Kidney epithelial cell (primary cell): ENCODE data around the gene BTBD2. TPM values are rescaled to one million over a fixed set of nuclear protein-coding genes. Genes with fewer than 3 reads are reported as not detected.

Experiments used
- DNase-seq: peaks from one replicate; pipeline ENCODE4 v3.0.0-alpha.2; 2010; ENCODE audit warnings: low read depth
- H3K27me3 ChIP-seq: 2 replicates; pipeline ENCODE4 v1.6.0; 2011; ENCODE audit warnings: low read length; ENCODE audit not compliant: control insufficient read depth, insufficient read depth
- H3K36me3 ChIP-seq: 2 replicates; pipeline ENCODE4 v1.5.1; 2011; ENCODE audit warnings: low read length; ENCODE audit not compliant: control insufficient read depth, insufficient read depth
- H3K4me3 ChIP-seq: 2 replicates; pipeline ENCODE4 v1.5.1; 2011; ENCODE audit warnings: low read depth, mild to moderate bottlenecking, control low read depth, low read length
- total RNA-seq: library from RNA; depleted of rRNA; stranded (reverse); fragments of >200 nt; gene quantifications from 2 replicates; pipeline ENCODE4 v1.2.3, GENCODE V29; 2015
- TF ChIP-seq, protein P1 (sequence below): IDR thresholded peaks from 2 replicates; pipeline ENCODE4 v1.5.1; 2011; ENCODE audit warnings: mild to moderate bottlenecking, moderate library complexity, low read length, control low read depth, inconsistent platforms; ENCODE audit not compliant: insufficient read depth, poor library complexity, severe bottlenecking

BTBD2 gene
- total RNA-seq, 1 donor from 2014 or later: 51.3 TPM

DNA sequence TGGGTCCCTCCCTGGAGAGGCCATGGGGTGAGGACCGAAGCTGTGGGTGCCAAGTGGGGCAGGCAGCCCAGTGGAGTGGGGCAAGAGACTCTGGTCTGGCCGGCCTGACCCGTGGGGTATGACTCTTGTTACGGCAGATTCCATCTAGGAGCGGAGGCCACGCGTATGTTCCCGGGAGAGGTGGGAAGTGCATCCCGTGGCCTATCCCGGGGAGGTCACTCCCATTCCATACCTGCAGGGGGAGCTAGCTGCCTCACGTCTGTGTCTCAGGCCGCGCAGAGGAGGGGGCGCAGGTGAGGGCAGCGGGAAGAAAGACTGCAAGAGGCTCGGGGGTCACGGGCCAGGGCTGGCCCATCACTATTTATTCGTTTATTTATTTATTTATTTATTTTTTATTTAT is 69.6 kb downstream of the BTBD2 start:
- no peak for DNase-seq
- no peaks in the 10 kb centered on the region for H3K27me3 ChIP-seq
- no peak overlapping the region for H3K4me3 ChIP-seq
- TF ChIP-seq, protein P1, sequence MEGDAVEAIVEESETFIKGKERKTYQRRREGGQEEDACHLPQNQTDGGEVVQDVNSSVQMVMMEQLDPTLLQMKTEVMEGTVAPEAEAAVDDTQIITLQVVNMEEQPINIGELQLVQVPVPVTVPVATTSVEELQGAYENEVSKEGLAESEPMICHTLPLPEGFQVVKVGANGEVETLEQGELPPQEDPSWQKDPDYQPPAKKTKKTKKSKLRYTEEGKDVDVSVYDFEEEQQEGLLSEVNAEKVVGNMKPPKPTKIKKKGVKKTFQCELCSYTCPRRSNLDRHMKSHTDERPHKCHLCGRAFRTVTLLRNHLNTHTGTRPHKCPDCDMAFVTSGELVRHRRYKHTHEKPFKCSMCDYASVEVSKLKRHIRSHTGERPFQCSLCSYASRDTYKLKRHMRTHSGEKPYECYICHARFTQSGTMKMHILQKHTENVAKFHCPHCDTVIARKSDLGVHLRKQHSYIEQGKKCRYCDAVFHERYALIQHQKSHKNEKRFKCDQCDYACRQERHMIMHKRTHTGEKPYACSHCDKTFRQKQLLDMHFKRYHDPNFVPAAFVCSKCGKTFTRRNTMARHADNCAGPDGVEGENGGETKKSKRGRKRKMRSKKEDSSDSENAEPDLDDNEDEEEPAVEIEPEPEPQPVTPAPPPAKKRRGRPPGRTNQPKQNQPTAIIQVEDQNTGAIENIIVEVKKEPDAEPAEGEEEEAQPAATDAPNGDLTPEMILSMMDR: peak; percentile 69
- no peaks in the 10 kb centered on the region for H3K36me3 ChIP-seq

DNA sequence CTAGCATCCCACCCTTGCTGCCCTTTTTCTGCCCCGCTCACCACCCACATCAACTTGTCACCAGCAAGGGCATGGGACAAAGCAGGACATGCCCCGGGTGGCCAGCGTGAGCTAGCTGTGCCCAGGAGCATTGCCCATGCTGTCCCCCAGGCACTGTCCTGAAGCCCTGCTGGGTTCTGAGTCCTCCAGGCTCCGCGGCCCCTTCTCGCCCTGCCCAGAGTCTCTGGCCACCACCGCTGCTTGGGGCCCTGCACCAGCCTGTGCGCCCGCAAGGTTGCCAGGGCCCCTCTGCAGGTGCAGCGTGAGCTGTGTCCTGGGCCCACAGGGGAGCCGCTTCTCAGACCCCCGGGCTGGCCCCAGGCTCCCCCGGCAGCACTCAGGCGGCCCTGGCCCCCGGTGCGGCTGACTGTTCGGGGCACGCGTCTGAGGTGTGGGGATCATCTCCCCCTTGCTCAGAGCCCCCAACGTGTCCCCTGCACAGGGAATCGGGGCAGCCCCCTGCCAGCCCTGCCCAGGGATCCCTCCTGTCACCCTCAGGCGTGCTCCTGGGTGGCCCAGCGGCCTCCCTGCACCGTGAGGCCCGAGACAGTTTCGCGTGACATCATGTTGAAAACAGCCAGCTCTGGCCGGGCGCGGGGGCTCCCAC is 70.5 kb downstream of the BTBD2 start:
- no peaks in the 10 kb centered on the region for H3K36me3 ChIP-seq
- H3K27me3 ChIP-seq: no peaks in the 10 kb centered on the region
- TF ChIP-seq, protein P1: no peak
- no peak overlapping the region for H3K4me3 ChIP-seq
- DNase-seq: no peak

DNA sequence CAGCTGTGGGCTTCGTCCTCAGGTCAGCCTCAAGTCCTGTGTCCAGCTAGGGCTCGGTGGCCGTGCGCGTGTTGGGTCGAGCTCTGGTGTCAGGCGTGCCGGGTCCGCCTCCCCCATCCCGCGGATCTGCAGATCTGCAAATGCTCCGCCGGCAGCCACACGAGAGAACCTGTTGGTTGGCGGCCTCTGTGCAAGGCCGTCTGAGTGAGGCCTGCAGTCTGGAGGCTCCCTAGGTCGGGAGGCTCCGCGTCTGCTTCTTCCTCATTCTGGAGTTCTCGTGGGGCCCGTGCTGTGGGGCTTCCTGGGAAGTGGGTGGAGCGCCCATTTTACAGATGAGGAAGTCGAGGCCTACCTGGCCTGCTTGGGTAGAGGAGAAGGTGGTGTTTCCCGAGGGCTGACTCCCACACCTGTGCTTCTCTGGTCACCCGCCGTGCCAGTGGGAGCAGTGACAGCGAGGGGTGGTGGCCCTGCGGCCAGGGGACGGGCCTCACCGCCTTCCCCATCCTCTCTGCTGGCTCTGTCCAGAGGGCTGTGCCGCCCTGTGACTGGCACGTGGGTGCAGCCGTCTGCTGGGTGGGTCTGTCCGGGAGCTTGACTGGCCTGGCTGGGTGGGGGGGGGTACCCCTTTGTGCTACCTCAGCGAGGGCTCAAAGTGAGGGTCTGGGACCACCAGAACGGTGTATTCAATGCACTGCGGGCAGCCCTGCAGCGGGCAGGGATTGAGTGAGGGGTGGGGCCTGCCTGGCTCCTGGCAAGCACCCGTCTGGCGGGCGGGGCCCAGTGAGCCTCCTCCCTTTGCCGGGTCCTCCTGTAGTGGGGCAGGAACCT is 71.2 kb downstream of the BTBD2 start:
- TF ChIP-seq, protein P1: no peak
- H3K36me3 ChIP-seq: no peaks in the 10 kb centered on the region
- H3K27me3 ChIP-seq: no peaks in the 10 kb centered on the region
- no peak for DNase-seq
- H3K4me3 ChIP-seq: no peak overlapping the region

DNA sequence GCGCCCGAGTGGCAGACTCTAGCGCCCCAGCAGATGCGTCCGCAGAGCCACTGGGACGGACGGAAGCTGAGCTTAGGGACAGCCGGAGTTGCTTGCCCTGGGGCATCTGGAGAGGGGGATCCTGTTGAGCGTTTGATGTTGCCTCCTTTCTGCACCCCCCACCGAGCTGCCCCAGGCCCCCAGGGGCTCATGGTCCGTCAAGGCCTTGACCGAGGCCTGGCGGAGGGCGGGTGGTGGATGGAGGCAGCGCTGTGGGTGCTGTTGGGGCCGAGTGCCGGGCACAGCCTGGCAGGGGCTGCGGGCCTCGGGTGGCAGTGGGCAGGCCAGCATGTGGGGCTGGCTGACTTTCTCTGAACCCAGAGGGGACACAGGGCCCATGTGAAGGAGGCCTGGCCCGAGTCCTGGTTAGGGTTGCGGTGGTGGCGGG is 71.8 kb downstream of the BTBD2 start:
- no peak for DNase-seq
- Histone ChIP-seq H3K4me3 (no peak overlapping the region), H3K27me3 (no peaks in the 10 kb centered on the region), H3K36me3 (no peaks in the 10 kb centered on the region)
- TF ChIP-seq, protein P1: no peak

DNA sequence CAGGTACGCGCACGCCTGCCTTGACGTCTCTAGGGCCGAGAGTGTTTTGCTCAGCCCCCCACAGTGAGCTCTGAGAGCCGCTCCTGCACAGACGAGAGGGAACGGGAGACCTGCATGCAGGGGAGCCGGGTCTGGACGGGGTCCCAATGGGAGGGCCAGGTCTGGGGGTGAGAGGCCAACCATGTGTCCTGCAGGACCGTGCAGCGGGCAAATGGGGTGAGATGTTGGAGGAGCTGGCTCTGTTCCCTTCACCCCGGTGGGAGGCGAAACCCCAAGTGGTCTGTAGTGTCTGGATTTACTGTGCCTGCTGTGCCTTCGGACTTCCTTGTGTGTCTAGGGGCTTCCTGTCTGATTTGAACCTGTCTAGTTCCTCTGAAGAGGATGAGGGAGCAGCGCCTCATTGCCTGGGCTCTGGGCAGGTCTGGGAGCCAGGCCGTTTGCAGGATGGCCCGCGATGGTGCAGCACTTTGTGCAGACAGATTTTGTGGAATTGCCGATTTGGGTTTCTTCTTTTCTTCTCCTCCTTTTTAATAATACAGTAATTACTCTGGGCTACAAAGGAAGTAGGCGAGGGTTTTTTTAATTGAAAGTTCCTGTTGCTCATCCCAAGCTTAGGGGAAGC is 72.5 kb downstream of the BTBD2 start:
- H3K27me3 ChIP-seq: no peaks in the 10 kb centered on the region
- peak overlapping the region; percentile 99 for H3K4me3 ChIP-seq
- no peaks in the 10 kb centered on the region for H3K36me3 ChIP-seq
- DNase-seq: no peak
- TF ChIP-seq, protein P1: no peak
